22Rv1 (cell line): ENCODE data around the gene PROZ.

Experiments
- CTCF ChIP-seq: fragments of 450-650 bp; IDR thresholded peaks from 2 replicates; pipeline ENCODE4 v1.5.1; 2017; ENCODE audit warnings: mild to moderate bottlenecking
- ZFX ChIP-seq: fragments of 450-650 bp; IDR thresholded peaks from 2 replicates; pipeline ENCODE4 v1.6.1; 2017; ENCODE audit warnings: antibody characterized with exemption, borderline replicate concordance

DNA sequence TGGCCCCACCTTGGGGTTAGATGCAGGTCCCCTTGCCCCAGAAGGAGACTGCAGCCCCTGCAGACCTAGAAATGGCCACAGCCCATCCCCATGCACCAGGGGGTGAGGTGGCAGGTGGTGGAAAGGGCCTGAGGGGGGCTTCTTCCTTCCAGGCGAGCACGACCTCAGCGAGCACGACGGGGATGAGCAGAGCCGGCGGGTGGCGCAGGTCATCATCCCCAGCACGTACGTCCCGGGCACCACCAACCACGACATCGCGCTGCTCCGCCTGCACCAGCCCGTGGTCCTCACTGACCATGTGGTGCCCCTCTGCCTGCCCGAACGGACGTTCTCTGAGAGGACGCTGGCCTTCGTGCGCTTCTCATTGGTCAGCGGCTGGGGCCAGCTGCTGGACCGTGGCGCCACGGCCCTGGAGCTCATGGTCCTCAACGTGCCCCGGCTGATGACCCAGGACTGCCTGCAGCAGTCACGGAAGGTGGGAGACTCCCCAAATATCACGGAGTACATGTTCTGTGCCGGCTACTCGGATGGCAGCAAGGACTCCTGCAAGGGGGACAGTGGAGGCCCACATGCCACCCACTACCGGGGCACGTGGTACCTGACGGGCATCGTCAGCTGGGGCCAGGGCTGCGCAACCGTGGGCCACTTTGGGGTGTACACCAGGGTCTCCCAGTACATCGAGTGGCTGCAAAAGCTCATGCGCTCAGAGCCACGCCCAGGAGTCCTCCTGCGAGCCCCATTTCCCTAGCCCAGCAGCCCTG lies 40.0 kb upstream of the PROZ start:
- no peak for TF ChIP-seq CTCF
- TF ChIP-seq ZFX, result no peak
